GM23248 (cell line): ENCODE results near the gene ABCA8. TPM values are rescaled to one million over a fixed set of nuclear protein-coding genes. Genes with fewer than 3 reads are reported as not detected.

Experiments
- DNase-seq: peaks from one replicate; pipeline ENCODE4 v3.0.0-alpha.2; 2015
- H2AFZ ChIP-seq: fragments of 200-600 bp; sonication (generic); 2 replicates; pipeline ENCODE4 v1.6.1; 2016; ENCODE audit warnings: antibody characterized with exemption
- H3F3A ChIP-seq: fragments of 200-600 bp; sonication (generic); 2 replicates; pipeline ENCODE4 v1.6.1; 2016; ENCODE audit warnings: mild to moderate bottlenecking, antibody characterized with exemption, mixed run types; ENCODE audit not compliant: insufficient read depth
- H3K27ac ChIP-seq: fragments of 200-600 bp; sonication (generic); 2 replicates; pipeline ENCODE4 v1.5.1; 2016; ENCODE audit warnings: mild to moderate bottlenecking
- H3K27me3 ChIP-seq: fragments of 200-600 bp; sonication (generic); replicated peaks from 2 replicates; pipeline ENCODE4 v1.6.1; 2016; ENCODE audit warnings: mild to moderate bottlenecking; ENCODE audit not compliant: insufficient read depth
- H3K36me3 ChIP-seq: fragments of 200-600 bp; sonication (generic); 2 replicates; pipeline ENCODE4 v1.6.1; 2016; ENCODE audit warnings: low read depth, mild to moderate bottlenecking
- H3K4me1 ChIP-seq: fragments of 200-600 bp; sonication (generic); 2 replicates; pipeline ENCODE4 v1.6.1; 2016; ENCODE audit warnings: mild to moderate bottlenecking; ENCODE audit not compliant: insufficient read depth
- H3K4me2 ChIP-seq: fragments of 200-600 bp; sonication (generic); one replicate; pipeline ENCODE4 v1.6.1; 2016; ENCODE audit warnings: mild to moderate bottlenecking; ENCODE audit not compliant: unreplicated experiment
- H3K4me3 ChIP-seq: fragments of 200-600 bp; sonication (generic); 2 replicates; pipeline ENCODE4 v1.5.1; 2016; ENCODE audit warnings: mild to moderate bottlenecking
- H3K79me2 ChIP-seq: fragments of 200-600 bp; sonication (generic); 2 replicates; pipeline ENCODE4 v1.6.1; 2016; ENCODE audit warnings: mild to moderate bottlenecking; ENCODE audit not compliant: insufficient read depth
- H3K9ac ChIP-seq: fragments of 200-600 bp; sonication (generic); 2 replicates; pipeline ENCODE4 v1.6.1; 2016; ENCODE audit warnings: mild to moderate bottlenecking
- H3K9me2 ChIP-seq: fragments of 200-600 bp; sonication (generic); 2 replicates; pipeline ENCODE4 v1.6.1; 2016; ENCODE audit warnings: mixed run types, mild to moderate bottlenecking, moderate library complexity; ENCODE audit not compliant: insufficient read depth
- H3K9me3 ChIP-seq: fragments of 200-600 bp; sonication (generic); one replicate; pipeline ENCODE4 v1.6.1; 2017; ENCODE audit warnings: low read depth
- H4K20me1 ChIP-seq: fragments of 200-600 bp; sonication (generic); 2 replicates; pipeline ENCODE4 v1.6.0; 2016; ENCODE audit not compliant: insufficient read depth
- EZH2 ChIP-seq: fragments of 200-600 bp; sonication (generic); IDR thresholded peaks from 2 replicates; pipeline ENCODE4 v1.6.1; 2018; ENCODE audit warnings: antibody characterized with exemption, mild to moderate bottlenecking; ENCODE audit not compliant: insufficient read depth, poor library complexity, severe bottlenecking
- EZH2phosphoT487 ChIP-seq: fragments of 200-600 bp; sonication (generic); IDR thresholded peaks from 2 replicates; pipeline ENCODE4 v1.6.1; 2018; ENCODE audit warnings: antibody characterized with exemption, moderate library complexity, mild to moderate bottlenecking, low read depth; ENCODE audit not compliant: insufficient read depth
- WGBS, 2 experiments: methylation state at CpG; one replicate each; pipeline ENCODE4 v1.1.6; 2015 to 2017; ENCODE audit warnings: low lambda C conversion rate in 2 of 2, low coverage in 1 of 2; ENCODE audit errors: missing lambda C conversion rate in 2 of 2; 5-methylcytosine and 5-hydroxymethylcytosine counted together
- in situ Hi-C: fragments of 300-500 bp; cut with MboI; formaldehyde crosslinking; loops from 2 replicates; pipeline ENCODE4 v1.15.0; 2020
- polyA plus RNA-seq: library from polyadenylated mRNA; unstranded; fragments of >200 nt; fragmentation: Nextera tagmentation; extraction: Ambion mirVana; gene quantifications from 2 replicates; pipeline ENCODE4 v1.2.1, GENCODE V29; 2016
- total RNA-seq: library from RNA; depleted of rRNA; stranded (reverse); fragments of >200 nt; shearing (Covaris generic); gene quantifications from 2 replicates; pipeline ENCODE4 v1.2.3, GENCODE V29; 2014

The ABCA8 gene
- total and polyA plus RNA-seq, 2 experiments from 2014 or later, result 4.4 to 8.0 TPM

GRCh38 chr17:68943123-68943811 is 11.9 kb downstream of the ABCA8 start:
- Histone ChIP-seq H3K4me1 (no peaks in the 10 kb centered on the region), H3K4me3 (no peak overlapping the region), H3K36me3 (no peaks in the 10 kb centered on the region), H4K20me1 (no peaks in the 10 kb centered on the region), H3F3A (no peaks in the 10 kb centered on the region), H2AFZ (no peak overlapping the region), H3K27me3 (no peaks in the 10 kb centered on the region), H3K9me2 (no peaks in the 10 kb centered on the region), H3K4me2 (no peak overlapping the region), H3K79me2 (no peaks in the 10 kb centered on the region), H3K9ac (no peak overlapping the region), H3K27ac (no peak overlapping the region), H3K9me3 (no peaks in the 10 kb centered on the region)
- in situ Hi-C loops, result no loop called here
- no peak for DNase-seq
- TF ChIP-seq EZH2phosphoT487, result no peak
- no peak for TF ChIP-seq EZH2
- 84 to 87% methylated on average over 4 of the region's 4 CpGs for WGBS, 2 experiments

GRCh38 chr17:68942389-68942788 is 12.8 kb downstream of the ABCA8 start:
- no peak overlapping the region for H3K4me2 ChIP-seq
- no peaks in the 10 kb centered on the region for H3K9me2 ChIP-seq
- H4K20me1 ChIP-seq, result no peaks in the 10 kb centered on the region
- in situ Hi-C loops, result no loop called here
- H3K9ac ChIP-seq, result no peak overlapping the region
- H3K9me3 ChIP-seq, result no peaks in the 10 kb centered on the region
- H3K27ac ChIP-seq, result no peak overlapping the region
- no peaks in the 10 kb centered on the region for H3K27me3 ChIP-seq
- H3K79me2 ChIP-seq, result no peaks in the 10 kb centered on the region
- no peak for DNase-seq
- 86 to 91% methylated on average over 3 of the region's 3 CpGs for WGBS, 2 experiments
- no peaks in the 10 kb centered on the region for H3F3A ChIP-seq
- no peaks in the 10 kb centered on the region for H3K4me1 ChIP-seq
- no peak for TF ChIP-seq EZH2phosphoT487
- TF ChIP-seq EZH2, result no peak
- H3K36me3 ChIP-seq, result no peaks in the 10 kb centered on the region
- H2AFZ ChIP-seq, result no peak overlapping the region
- H3K4me3 ChIP-seq, result no peak overlapping the region

GRCh38 chr17:68941761-68942160 is 13.4 kb downstream of the ABCA8 start:
- Histone ChIP-seq H3K79me2 (no peaks in the 10 kb centered on the region), H3K4me3 (no peak overlapping the region), H3K9ac (no peak overlapping the region), H3K9me2 (no peaks in the 10 kb centered on the region), H3K4me1 (no peaks in the 10 kb centered on the region), H3K9me3 (no peaks in the 10 kb centered on the region), H3F3A (no peaks in the 10 kb centered on the region), H3K36me3 (no peaks in the 10 kb centered on the region), H4K20me1 (no peaks in the 10 kb centered on the region), H3K4me2 (no peak overlapping the region), H2AFZ (no peak overlapping the region), H3K27me3 (no peaks in the 10 kb centered on the region), H3K27ac (no peak overlapping the region)
- in situ Hi-C loops, result no loop called here
- TF ChIP-seq EZH2 (no peak), EZH2phosphoT487 (no peak)
- no peak for DNase-seq
- 74 to 77% methylated on average over 6 of the region's 6 CpGs for WGBS, 2 experiments

GRCh38 chr17:68939195-68939594 is 16.0 kb downstream of the ABCA8 start:
- WGBS, 2 experiments, result 82 to 83% methylated on average over 3 of the region's 3 CpGs
- in situ Hi-C loops, result no loop called here
- TF ChIP-seq EZH2phosphoT487, result no peak
- no peak for TF ChIP-seq EZH2

More at GRCh38 chr17:68939195-68939594, 16.0 kb downstream of the ABCA8 start:
- Histone ChIP-seq H3K9me3 (no peaks in the 10 kb centered on the region), H3K9ac (no peak overlapping the region), H4K20me1 (no peaks in the 10 kb centered on the region), H2AFZ (no peak overlapping the region), H3K27ac (no peak overlapping the region), H3F3A (no peaks in the 10 kb centered on the region), H3K4me1 (no peaks in the 10 kb centered on the region), H3K79me2 (no peaks in the 10 kb centered on the region), H3K9me2 (no peaks in the 10 kb centered on the region), H3K27me3 (no peaks in the 10 kb centered on the region), H3K4me3 (no peak overlapping the region), H3K4me2 (no peak overlapping the region), H3K36me3 (no peaks in the 10 kb centered on the region)
- DNase-seq, result no peak
